NOMO-1 treated with dmso at 0.1 percent for 144 hours (cell line): ENCODE measurements around the gene CCDC9B.
A peak's percentile ranks its signal among the peaks of the same experiment; 100 is the strongest.

Source experiments
- DNase-seq: peaks from one replicate; lab custom pipeline; 2025; ENCODE audit not compliant: unreplicated experiment; lab: John Stamatoyannopoulos, UW

The CCDC9B gene

GRCh38 chr15:40365624-40366456 is 25.1 kb upstream of the CCDC9B start:
- no peak for DNase-seq

DNA sequence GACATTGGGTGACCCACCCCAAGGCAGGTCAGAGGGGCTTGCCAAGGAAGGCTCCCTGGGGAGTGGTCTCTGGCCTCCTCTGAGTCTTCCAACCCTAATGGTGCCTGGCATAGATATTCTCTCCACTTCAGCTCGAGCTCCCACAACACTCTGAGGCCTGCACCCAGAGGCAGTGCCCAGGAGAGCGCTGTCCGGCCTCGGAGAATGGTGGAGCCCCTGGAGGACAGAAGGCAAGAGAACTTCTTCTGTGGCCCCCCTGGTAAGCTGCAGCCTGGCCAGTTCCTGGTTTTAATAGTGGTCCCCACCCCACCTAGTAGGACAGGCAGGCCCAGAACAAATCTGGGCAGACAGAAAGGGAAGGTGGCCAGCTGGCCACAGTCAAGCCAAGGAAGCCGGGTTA is 24.3 kb upstream of the CCDC9B start:
- no peak for DNase-seq

GRCh38 chr15:40364251-40364650 is 23.5 kb upstream of the CCDC9B start:
- DNase-seq = no peak

DNA sequence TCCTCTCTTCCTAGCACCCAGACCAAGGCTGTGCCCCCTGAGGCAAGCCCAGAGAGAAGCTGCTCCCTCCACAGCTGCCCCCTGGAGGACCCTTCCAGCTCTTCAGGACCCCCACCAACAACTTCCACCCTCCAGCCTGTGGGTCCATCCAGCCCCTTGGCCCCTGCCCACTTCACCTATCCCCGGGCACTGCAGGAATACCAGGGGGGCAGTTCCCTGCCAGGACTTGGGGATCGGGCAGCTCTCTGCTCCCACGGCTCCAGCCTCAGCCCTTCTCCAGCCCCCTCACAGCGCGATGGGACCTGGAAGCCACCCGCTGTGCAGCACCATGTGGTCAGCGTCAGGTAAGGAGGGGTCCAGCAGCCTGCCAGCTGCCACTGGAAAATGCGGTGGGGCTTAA is 22.9 kb upstream of the CCDC9B start:
- no peak for DNase-seq

DNA sequence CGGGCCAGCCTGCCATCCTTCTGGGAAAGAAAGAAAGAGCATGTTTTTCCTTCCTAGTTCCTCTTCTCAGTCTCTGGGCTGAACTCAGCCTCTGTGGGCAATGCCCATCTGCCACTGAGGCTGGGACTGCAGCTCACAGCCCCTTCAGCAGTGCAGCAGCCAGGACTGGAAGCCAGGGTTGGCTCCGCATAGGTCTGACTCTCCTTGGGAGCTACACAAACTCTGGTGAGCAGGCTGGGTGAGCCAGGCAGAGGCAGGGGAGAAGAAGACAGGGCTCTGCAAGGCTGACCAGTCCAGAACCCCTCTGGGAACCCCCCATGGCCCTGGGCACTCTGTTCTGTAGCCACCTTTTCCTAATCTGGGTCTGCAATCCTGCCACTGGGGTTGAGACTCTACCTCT is 20.9 kb upstream of the CCDC9B start:
- no peak for DNase-seq

GRCh38 chr15:40360015-40360414 is 19.3 kb upstream of the CCDC9B start:
- no peak for DNase-seq

- no peak for DNase-seq
Observed at GRCh38 chr15:40358471-40359353, 18.0 kb upstream of the CCDC9B start.

- peak; percentile 77 for DNase-seq
Observed at GRCh38 chr15:40357723-40358470, 17.2 kb upstream of the CCDC9B start, which contains the start of gene DISP2. Gene DISP2, plus strand, starts transcription at chr15:40358219. Its CDS starts 103 bp downstream, at chr15:40358322.

DNA sequence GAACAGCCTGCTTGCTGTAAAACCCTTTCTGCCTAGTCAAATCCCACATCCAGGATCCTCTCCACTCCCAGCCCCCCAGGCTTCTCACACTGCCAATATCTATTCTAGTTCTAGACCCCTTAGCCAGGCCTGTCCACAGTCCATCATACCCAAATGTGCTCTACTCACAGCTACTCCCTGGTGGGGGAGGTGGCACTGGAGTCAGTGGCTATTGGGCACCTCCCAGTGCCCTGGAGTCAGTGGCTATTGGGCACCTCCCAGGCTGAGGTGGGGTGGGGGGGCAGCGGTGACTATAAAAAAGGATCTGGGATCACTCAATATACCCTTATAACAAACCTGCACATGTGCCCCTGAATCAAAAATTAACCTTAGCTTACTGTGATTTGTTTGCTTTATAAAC is 16.5 kb upstream of the CCDC9B start:
- no peak for DNase-seq

GRCh38 chr15:40355976-40356585 is 15.3 kb upstream of the CCDC9B start:
- DNase-seq = no peak

DNA sequence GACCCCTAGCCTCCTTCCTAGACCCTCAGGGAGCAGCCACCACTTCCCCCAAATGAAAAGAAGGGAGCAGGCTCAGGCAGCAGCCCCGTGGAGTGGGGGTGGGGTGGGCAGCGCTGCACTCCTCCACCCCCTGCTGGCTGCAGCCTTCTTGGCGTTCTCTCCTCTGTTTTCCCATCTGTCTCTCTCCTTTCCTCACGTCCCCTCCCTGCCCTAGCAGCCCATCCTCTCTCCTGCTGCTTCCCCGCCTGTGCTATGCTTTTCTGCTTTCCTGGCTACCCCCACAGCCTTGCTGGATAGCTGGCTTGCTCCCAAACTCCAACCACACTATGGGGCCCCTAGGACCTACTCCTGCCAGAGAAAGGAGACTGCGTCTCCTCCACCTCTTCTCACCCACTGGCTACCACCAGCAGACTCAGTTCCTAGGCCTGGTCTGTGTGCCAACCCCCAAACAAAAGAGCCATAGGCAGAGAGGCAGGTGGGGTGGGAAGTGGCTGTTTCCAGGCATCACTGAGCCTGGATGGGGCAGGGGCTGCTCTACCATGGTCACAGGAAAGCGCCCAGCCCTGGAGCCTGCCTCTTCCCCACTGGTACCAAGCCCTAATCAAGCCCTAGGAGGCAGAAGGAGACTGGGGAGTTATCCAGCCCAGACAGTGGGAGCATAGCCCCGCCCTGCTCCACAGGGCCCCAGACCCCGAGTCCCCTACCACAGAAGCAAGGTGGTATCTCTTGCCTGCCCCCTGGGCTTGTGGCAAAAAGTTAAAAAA is 13.9 kb upstream of the CCDC9B start:
- DNase-seq = peak; percentile 20

- no peak for DNase-seq
Observed at GRCh38 chr15:40353697-40354096, 13.0 kb upstream of the CCDC9B start.

DNA sequence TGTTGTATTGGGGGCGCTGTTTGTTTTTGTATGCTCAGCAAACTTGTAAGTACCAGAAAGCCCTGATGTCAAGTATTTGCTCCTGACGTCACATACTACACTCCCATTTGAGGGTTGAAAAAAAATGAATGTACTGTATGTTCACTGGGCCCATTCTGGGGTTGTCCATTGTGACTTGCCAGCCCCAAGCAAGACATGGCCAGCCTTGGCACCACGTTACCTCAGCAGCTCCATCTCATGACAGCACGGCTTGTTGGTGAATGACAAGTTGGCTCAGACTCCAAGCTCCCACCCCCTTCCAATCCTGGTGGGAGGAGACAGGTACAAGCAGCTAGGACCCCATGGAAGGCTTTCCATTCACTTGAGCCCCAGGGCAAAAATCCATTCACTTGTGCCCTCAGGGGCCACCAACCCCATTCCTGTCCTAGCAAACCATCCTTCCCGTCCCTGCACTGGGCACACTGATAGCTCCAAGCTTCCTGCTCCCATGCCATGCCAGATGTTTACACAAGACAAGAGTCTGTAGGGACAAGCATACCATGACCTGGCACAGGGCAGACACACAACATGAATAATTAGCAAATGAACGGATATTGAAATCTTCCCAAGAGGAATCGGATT is 11.7 kb upstream of the CCDC9B start:
- DNase-seq = no peak

DNA sequence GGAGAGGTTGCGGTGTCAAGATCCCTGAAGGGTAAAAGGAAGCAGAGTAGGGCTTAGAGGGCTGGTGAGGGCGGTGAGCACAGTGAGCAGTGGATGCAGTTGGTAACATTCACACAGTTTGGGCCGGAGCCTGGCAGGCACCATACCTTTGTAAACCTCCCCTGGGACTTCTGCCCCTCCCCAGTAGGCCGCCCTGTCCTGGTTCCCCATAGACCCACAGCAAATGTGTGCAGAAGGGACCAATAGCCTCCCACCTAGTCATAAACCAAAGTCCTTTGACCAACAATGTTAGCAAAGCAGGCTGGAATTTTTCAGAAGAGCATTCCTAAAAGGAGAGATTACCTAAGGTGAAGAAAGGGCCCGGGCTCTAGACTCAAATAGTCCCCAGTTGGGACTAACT is 8.4 kb upstream of the CCDC9B start:
- no peak for DNase-seq

DNA sequence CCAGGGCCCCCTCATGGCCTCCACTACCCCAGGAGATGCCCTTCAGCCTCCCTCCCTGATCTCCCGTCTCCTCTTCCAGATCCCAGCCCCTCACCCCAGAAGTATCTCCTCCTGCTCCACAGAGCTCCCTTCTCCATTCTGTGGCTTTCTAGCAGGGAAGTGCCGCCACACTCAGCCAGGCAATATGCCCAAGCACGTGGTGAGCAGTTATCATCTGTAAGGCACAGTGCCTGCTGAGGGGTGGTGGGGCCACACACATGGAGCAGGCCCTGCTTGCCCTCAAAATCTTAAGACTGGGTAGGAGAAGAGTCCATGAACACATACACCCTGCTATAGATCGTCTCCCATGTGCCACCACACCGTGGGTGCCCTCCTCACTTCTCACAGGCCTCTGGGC is 7.7 kb upstream of the CCDC9B start:
- no peak for DNase-seq

DNA sequence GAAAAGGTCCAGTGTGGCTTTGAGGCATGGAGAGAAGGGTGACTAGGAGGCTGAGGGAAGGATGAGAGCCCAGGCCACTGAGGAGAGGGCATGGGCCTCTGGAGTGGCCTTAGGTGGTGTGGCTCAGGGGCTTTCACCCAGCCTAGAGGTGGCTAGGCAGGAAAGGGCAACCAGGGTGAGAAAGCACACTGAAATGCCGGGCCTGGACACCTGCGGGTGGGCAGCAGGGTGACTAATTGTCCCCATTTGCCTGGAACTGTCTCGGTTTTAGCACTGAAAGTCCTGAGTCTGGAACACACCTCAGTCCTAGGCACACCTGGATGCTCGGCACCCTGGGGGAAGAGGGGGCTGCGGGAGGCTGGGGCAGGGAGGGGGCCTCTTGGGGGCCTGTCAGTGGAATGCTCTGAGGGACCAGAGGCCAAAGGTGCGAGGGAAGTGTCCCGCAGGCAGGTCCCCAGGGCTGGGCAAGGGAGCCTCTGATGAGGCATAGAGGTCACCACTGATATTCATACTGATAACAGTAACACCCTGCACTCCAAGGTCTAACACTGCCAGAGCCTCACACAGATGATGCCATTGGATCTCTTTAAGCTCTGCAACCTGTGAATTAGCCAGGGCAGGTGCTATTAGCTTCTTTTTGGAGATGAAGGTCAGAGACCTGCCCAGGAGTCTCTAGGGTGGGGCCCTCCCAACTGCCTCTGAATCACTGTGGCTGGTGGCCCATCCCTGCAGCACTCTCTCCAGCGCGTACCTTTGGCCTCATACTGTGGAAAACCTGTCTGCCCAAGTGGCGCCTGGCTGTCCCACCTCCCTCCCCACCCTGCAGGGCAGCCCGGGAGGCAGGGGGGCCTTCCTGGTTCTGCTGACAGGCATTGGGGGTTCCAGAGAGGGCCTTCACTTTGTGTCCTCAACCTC is 7.1 kb upstream of the CCDC9B start:
- no peak for DNase-seq

- DNase-seq = no peak
Observed at GRCh38 chr15:40346579-40347558, 6.1 kb upstream of the CCDC9B start.
